Gastrocnemius medialis (tissue), 4 donors: ENCODE results near the gene SEPTIN10.

Source experiments
- POLR2A ChIP-seq, 2 donors: fragments of 450-650 bp; IDR thresholded peaks; one replicate each; pipeline ENCODE4 v1.6.1; 2017; ENCODE audit warnings: antibody characterized with exemption in 2 of 2, mild to moderate bottlenecking in 2 of 2, moderate library complexity in 2 of 2
- TF ChIP-seq, protein P1 (sequence below), 5 experiments: fragments of 450-650 bp in 3 of 5; fragments of 200-600 bp in 2 of 5; sonication (generic) in 2 of 5; IDR thresholded peaks in 4 of 5; conservative IDR thresholded peaks in 1 of 5; 1 replicate in 4 of 5; 2 replicates in 1 of 5; pipeline ENCODE4 v1.5.1; 2016 to 2019; ENCODE audit warnings: antibody characterized with exemption in 5 of 5, mild to moderate bottlenecking in 3 of 5, moderate library complexity in 3 of 5

DNA sequence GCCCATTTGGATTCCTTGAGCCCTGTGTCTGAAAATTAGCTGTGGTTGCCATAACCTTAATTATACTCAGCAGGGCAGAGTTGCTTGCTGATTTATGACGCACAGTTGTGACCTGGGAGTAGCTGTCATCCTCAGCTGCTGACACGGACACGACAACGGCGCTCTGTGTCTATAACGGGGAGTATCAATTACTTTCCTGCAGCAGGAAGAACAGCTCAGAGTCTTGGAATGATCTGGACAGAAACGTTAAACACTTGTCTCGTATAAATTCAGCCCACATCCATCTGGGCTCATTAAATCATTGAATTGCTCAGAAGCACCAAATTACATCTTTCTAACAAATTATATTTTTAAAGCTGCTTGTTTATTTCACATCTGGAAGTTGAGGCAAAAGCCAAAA, 116.3 kb downstream of the SEPTIN10 start:
- TF ChIP-seq, protein P1, sequence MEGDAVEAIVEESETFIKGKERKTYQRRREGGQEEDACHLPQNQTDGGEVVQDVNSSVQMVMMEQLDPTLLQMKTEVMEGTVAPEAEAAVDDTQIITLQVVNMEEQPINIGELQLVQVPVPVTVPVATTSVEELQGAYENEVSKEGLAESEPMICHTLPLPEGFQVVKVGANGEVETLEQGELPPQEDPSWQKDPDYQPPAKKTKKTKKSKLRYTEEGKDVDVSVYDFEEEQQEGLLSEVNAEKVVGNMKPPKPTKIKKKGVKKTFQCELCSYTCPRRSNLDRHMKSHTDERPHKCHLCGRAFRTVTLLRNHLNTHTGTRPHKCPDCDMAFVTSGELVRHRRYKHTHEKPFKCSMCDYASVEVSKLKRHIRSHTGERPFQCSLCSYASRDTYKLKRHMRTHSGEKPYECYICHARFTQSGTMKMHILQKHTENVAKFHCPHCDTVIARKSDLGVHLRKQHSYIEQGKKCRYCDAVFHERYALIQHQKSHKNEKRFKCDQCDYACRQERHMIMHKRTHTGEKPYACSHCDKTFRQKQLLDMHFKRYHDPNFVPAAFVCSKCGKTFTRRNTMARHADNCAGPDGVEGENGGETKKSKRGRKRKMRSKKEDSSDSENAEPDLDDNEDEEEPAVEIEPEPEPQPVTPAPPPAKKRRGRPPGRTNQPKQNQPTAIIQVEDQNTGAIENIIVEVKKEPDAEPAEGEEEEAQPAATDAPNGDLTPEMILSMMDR (IDR thresholded peaks at IDR 0.05 in 4 of 5, conservative IDR thresholded peaks at IDR 0.05 in 1 of 5), result no peak
- no peak for TF ChIP-seq POLR2A (IDR thresholded peaks at IDR 0.05)
